Measurements from ENCODE around the gene C1QTNF7.

Gene C1QTNF7, protein sequence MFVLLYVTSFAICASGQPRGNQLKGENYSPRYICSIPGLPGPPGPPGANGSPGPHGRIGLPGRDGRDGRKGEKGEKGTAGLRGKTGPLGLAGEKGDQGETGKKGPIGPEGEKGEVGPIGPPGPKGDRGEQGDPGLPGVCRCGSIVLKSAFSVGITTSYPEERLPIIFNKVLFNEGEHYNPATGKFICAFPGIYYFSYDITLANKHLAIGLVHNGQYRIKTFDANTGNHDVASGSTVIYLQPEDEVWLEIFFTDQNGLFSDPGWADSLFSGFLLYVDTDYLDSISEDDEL

DNA sequence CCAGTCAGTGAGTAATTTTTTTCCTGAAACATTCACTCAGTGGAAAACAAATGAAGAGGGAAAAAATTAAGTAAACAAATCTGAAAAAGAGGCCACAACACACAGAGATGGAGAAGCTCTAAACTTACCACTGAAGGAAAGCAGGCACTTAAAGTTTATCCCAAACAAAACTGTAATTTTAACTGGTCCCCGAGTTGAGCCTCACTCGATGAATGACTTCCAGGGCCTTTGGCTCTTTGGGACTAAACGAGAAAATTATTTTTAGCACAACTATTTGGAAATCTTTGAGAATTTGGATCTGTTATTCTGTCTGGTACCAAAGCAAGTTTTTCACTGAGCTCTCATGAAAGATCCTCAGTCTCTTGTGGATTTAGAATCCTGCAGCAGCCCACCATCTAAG, at the start of gene C1QTNF7:
Gene C1QTNF7, plus strand, starts transcription at position 333 of the 400 bp plus-strand sequence. CDS start 7,711 bp downstream, outside the sequence.
- DNase-seq (ENCODE audit: low read depth), result no peak

DNA sequence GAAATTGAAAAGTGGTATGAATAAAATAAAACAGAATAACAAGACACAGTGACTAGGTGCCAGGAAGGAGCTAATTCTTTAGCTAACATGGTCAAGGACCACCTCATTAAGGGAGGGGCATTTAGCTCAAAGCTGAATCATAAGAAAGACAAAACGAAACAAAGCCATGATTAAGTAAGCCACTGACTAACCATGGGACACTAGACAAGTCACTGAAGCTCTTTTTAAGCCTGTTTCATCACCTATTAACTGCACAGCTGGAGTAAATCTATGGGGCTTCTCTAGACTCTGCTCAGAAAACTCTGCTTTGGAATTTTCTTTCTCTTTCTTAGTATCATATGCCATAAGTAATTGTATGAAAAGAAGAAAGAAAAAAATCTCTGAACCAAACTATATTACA, 49.8 kb upstream of the C1QTNF7 start:
- DNase-seq (ENCODE audit: low read depth), result no peak

DNA sequence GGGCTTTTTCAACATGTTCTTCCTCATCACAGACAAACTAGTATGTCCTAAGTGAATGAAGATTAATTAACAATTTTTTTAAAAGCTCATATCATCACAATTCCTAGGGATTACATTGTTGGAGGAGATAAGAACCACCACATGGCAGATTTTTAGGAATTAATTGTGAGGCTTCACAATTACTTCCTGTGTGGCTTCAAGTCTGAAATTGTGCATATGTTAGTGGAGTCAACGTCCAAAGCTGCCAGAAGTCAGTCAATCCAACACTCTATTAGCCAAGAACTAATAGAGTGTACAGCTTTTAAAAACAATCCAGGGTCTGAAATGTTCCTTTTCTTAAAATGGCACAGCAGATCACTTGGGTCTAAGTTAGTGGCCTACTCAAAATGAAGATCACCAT, 49.3 kb upstream of the C1QTNF7 start:
- no peak for DNase-seq (ENCODE audit: low read depth)

DNA sequence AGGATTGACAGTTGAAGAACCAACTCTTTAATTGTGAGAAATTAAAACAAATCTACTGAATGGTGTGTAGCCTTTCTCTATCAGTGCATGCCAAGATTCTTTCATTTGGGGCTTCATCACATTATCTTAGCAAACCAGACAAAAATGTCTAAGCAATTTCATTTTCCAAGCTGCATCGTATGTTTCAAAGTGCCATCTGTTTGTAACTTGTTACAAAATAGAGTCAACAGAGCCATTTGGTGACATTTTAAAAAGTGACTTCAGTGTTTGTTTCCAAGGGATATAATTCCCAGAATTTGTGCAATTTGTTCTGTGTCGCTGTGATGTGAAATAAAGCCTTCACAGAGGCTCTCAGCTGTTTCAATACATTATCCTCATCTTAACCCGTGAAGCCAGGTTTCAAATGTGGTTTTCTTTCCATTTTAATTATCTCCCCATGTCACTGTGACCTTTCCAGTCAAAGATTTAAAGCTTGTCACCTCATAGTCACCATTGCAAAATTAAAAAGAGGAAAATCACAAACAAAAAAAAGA, 46.0 kb upstream of the C1QTNF7 start:
- DNase-seq (ENCODE audit: low read depth), result no peak

DNA sequence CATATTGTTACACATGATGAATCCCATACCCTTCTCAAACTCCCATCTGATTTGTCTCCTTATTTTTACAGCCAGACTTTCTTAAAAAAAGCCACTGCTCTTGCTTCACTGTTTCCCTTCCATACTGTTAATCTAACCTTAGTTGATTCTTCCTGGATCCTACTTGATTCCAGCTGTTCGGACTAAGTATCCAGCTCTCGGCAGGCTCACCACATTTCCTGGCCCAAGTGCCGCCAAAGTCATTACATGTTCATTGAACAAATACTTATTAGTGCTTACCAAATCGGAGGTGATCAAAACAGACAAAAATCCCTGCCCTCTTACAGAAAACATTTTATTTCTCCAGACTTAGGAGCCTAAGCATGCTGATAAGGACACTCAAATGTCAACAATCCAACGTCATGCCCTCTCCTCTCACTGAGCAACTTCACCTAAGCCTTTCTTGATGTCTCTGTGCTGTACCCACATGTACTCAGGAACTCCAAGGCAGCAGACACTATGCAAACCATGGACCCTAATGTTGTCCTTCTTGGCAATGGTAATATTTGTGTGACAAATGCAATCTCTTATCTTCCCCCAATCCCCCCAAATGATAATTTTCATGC, 45.1 kb upstream of the C1QTNF7 start:
- DNase-seq (ENCODE audit: low read depth), result no peak

DNA sequence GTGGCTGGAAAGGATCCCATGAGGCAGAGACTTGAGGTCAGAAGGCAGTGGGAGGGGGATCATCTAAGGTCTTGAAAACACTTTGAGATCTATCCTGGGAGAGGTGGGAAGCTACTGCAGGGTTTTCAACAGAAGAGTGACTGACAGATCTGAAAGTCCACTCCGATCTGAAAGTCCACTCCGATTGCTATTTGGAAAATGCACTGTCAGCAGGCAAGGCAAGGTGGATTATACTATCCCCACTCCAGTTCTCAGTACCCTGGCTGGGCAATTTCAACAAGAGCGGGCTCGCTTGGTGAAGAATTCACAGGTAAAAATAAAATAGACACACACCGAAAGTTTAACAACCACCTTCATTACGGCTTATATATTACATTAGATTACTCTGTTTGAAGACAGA, 42.3 kb upstream of the C1QTNF7 start:
- DNase-seq (ENCODE audit: low read depth), result no peak

DNA sequence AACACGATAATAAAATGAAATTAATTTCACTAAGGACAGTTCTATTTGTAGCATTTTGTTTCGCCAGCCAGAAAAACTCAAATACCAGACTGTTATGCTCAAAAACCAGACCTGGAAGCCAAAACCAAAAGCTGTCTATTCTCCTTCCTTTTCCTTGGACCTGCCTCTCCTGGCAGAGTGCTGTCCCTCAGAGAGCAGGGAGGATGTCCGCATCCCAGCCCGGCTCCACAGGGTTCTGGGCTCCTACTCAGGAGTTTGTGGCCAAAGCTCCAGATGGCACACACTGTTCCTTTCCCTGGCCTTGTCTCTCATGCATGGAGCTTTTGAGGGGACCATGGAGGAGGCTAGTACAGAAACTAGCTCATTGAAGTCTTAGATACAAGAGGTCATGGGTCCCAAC, 41.9 kb upstream of the C1QTNF7 start:
- no peak for DNase-seq (ENCODE audit: low read depth)

DNA sequence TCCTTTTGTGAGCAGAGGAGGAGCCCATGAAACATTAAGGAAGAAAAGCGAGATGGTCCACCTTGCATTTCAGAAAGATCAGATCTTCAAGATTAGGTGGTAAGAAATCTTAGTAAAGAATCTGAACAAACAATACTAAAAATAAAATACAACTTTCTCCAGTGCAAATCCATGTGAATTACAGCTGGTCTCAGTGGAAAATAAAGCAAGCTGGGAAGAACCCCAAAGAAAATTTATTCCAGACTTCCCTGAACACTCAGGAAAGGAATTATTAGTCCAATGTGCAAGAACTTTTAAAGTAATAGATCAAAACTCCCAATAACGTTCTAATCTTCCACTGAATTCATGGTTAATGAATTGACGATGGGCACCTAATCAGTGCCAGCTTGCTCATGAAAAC, 37.3 kb upstream of the C1QTNF7 start:
- DNase-seq (ENCODE audit: low read depth), result no peak

DNA sequence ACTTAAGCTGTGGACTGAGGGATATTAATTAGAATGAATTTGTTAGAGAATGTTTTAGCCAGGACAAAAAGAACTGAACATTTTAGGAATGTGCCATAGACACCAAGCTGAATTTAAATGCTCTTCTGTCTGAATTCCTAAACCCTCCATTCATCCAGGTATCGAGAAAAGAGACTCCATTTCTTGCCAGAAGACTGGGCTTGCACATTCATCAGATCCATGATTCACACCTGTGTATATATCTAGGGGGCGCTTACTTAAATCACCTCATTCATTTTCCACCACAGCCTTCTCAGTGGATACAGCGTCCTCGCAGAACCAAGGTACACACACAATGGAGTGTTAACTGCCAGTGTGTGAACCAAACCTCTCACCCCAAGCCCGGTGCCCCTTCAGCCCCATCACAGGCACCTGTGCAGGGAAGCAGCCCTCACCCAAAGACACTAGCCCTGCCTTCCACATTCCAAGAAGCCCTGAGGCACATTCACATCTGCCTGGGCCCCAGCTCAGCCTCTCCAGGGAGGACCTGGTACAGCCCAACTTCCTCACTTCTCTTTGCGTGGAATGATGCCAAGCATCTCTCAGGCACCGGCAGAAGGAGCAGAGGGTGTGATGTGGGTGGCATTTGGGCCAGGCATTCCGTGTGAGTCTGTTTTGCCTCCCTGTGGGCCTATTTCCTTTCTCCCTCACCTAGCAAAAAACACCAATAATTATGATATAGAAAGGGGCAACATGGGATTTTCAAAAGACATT, 35.6 kb upstream of the C1QTNF7 start:
- DNase-seq (ENCODE audit: low read depth), result no peak

DNA sequence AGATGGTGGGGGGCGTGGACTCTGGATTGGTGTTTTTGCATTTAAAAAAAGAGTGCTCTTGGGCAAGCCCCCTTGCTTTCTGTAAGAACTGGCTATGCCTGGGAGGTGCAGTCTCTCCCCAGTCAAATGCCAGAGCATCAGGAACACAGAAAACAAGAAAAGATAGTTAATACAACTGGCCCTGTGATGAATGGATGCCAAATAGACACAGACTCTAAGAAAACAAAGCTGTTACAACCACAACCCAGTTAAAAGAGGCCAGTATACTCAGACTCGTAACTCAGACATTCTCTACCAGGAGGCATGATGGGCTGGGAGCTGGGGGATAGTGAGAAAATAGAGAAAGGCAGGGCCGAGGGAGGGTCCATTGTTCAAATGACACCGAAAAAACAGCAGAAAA, 32.5 kb upstream of the C1QTNF7 start:
- no peak for DNase-seq (ENCODE audit: low read depth)

DNA sequence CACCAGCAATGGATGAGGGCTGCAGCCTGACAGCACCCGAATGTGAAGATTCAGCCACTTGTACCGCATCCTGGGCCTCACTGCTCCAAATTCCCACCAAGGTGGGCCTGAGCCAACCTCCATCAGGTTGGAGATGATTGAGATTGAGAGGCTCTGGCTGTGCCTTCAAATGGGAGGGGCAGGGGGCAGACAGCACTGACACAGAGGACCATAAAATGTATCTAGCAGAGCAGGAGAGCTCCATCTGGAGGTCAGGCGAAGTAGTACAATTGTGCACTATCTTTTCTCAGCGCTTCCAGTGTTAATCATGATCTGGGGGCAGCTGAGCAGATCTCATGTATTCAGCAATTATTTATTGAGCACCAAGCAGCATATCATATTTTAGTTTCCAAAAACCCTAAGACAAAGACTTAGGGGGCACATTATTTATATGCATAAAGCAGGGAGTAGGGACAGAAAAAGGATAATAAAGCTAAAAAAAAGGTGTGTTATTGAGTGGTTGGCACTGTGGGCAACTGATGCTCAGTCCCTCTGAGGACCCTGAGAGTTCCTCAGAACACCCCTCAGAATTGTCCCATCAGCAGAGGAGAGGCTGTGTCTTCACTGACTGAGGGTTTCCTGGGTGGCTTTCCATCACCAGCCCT, 31.6 kb upstream of the C1QTNF7 start:
- DNase-seq (ENCODE audit: low read depth), result no peak

DNA sequence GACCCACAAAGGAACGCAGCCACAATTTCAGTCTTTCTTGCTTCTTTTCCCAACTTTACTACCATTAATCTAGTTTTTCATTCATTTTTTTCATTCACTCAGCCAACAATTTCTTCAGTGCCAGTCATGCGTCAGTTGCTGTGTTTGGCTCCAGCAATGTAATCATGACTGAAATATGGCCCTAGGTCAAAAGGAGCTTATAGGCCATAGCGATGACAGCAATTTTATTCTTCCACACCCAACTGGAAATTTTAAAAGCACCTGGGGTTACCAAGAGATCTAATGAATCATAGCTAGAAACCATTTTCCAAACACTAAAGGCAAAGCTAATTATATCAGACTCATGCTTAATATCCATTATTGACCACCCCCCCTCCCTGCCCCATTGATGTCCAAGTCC, 29.8 kb upstream of the C1QTNF7 start:
- no peak for DNase-seq (ENCODE audit: low read depth)

DNA sequence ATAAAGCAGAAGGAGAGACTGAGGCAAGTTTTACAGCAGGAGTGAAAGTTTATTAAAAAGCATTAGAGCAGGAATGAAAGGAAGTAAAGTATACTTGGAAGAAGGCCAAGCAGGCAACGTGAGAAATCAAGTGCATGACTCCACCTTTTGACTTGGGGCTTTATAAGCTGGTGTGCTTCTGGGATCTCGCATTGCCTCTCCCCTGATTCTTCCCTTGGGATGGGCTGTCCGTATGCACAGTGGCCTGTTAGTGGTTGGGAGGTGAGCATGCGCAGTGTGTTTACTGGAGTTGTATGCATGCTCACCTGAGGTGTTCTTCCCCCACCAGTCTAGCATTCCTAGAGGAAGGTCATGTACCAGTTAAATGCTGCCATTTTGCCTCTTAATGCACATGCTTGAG, 29.1 kb upstream of the C1QTNF7 start:
- no peak for DNase-seq (ENCODE audit: low read depth)

DNA sequence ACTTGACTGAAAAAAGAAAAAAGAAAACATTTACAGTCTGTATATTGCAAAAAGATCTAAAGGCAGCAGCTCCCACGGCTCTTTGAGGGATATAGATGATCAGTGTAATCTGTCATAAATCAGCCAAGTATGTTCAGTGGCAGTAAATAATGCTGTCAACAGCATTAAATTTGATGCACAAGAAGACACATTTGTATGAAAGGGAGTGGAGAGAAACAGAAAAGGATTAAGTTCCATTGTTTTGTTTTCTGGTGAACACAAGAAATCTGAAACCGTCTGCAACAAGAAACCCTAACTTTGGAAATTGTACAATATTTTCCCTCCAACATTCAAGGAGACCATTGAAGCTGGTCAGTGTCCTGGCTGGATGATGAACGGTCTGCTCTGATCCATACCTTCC, 27.6 kb upstream of the C1QTNF7 start:
- no peak for DNase-seq (ENCODE audit: low read depth)

DNA sequence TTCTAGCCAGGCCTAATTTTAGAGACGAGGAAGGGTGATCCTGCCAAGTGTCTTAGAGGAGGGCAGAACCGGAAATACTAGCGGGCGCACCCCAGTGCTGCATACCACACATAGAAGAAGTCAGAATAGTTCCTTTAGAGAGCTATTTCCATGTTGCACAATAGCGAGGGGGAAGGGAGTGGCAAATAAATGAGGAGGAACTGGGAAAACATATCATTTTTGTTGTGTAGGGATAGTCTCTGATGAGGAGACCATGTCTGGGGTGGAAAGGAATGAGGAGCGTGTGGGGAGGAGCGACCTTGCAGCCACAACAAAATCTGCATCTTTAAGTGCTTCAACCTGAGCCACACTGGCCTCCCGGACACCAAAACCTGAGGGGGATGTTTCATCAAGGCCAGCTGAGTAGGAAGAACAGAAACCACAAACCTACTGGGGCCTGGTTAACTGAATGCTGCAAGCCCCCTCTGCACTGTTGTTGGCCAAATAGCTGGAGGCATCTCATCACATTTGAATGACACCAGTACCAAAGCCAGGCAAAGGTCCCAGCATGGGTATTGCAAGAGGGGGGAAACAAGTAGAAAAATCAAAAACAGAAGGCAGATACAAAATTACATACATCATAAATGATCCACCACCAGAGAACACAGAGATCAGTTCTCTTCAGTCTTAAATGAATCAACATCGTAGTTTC, 26.7 kb upstream of the C1QTNF7 start:
- peak; percentile 86 for DNase-seq (ENCODE audit: low read depth)

DNA sequence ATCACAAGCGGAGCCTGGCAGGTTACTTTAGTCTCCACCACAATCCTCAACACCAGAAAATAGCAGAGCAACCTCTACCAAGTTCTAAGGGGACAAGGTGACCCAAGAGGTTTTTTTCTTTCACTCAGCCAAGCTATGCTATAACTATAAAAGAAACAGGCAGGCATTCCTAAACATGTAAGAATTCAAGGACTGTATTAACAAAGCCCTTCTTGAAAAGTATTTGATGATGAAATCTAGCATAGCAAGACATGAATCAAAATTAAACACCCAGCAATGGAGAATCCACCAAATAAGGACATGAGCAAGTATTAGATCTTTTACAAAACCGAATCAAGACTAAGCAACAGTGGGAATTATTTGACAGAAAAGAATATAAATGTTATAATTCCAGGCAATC, 25.7 kb upstream of the C1QTNF7 start:
- peak; percentile 40 for DNase-seq (ENCODE audit: low read depth)

DNA sequence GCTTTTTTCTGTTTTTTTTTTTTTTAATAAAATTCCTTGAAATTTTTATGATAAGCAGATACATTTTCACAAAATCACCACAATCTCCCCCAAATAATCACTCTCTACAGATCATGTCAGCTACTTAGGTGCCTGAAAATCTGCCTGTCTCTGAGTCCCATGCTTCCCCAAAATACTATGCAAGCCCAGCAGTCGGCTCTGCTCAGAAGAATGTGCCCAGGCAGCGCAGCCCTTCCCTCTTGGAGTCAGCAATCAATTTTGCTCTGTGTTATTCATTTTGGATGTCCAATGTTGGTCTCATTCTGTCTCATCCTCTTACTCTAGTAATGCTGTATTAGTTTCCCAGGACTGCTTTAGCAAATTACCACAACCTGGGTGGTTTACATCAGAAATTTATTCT, 24.9 kb upstream of the C1QTNF7 start:
- no peak for DNase-seq (ENCODE audit: low read depth)

DNA sequence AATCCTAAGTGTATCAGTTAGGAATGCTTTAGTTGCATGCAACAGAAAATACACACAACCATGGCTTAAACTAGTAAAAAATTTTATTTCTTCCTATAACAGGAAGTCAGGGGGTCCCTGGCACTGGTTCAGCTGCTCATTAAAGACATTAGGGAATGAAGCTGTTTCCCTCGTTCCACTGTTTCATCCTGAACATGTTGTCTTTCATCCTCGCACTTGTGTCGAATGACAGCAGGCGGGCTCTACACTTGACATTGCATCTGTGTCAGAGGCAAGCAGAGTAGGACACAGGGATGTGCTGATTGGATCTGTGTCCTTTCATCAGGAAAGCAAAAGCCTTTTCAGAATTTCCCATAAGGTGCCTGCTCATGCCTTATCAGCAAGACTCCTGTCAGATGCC, 22.8 kb upstream of the C1QTNF7 start:
- DNase-seq (ENCODE audit: low read depth), result no peak

DNA sequence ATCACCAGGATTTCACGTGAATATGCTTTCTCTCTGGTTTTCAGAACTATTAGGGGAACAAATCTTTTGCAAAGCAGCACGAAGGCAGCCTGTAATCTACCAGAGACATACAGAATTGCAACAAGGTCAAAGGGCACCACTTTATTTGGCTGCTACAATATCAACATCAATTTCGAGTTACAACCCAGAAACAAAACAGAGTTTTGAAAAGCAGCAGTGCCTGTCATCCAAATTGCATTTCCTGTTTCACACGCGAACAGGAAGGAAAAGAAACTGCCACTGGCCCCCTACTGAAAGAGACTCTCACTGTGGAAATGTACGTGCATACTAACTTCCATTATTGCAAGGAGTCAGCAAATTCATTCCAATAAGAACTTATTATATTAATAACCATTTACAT, 17.1 kb upstream of the C1QTNF7 start:
- DNase-seq (ENCODE audit: low read depth), result no peak

DNA sequence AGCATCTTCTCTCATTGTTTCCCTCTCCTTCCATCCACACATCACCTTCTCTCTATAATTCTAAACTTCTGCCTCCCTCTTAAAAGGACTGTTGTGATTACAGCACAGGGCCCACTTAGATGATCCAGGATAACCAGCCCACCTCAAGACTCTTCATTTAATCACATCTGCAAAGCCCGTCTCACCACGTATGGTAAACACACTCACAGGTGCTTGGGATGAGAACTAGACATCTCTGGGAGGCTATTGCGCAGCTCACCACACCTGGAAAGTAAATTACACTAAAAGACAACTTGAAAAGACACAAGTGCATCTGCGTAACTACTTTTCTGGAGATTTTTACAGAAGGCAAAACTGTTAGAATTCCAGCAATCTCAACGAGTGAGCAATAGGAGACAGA, 15.4 kb upstream of the C1QTNF7 start:
- no peak for DNase-seq (ENCODE audit: low read depth)

DNA sequence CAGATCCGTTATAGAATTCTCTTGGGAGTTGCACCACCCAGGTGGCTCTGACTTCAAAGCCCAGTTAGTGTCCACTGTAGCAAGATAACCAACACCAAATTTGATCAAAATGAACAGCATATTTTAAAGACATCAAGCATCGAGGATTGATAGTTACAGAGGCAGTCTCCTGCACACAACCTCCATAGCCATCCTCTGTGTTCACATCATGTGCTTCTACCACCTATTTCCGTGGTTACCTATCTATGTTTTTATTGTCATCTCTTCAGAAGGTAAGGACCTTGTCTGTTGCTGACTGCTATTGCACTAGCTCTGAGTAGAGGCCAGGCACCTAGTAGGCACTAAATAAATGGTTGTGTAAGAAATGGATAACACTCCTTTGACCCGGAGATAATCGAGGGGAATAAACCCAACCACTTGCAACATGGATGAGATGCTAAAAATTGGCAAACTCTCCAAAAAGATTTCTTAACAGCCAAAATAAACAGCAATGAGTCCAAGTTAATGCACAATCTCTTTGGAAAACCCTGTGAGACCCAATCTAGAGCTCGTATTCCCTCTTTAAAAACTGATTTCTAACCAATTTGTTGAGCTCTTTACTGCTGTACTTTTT, 14.7 kb upstream of the C1QTNF7 start:
- DNase-seq (ENCODE audit: low read depth), result no peak

DNA sequence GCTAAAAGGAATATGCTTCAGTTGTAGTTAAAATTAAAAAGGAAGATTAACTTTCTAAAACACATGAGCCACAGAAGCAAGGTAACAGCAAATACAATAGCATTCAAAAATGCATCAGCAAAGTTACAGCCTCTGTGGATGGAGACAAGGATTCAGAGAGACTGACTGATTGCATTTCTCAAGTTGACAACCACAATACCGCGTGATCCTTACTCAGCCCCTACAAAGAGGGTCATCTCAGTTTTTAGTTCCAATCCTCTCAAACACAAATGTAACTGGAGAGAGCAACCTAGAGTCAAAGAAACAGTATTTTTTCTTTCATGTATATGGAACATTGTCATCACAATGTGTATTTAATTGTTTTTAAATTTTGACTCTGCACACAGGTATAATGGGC, 14.2 kb upstream of the C1QTNF7 start:
- DNase-seq (ENCODE audit: low read depth), result no peak
